IMR-90 (cell line): ENCODE measurements around the gene MERTK. TPM values are rescaled to one million over a fixed set of nuclear protein-coding genes. Genes with fewer than 3 reads are reported as not detected.
"Not testable (repeated sequence)": the region's sequence is repeated elsewhere in the genome, so short reads cannot be mapped to it uniquely, and the experiment has no call there.

Source experiments
- ATAC-seq: fragments of 200-7000 bp; cut with Tn5 transposase; 2 replicates; pipeline ENCODE4 v1.9.1; 2020; ENCODE audit warnings: low read depth, mild to moderate bottlenecking, moderate library complexity
- BruUV-seq: library from RNA; stranded (reverse); fragments of 400-500 nt; replicated peaks from 2 replicates; lab custom pipeline; 2021; lab: Mats Ljungman, UMichigan
- CTCF ChIA-PET: fragments of 300-600 bp; formaldehyde crosslinking; extraction: SDS; loops from one replicate; lab custom pipeline; 2021; ENCODE audit warnings: antibody characterized with exemption; lab: Yijun Ruan, JAX
- POLR2A ChIA-PET: fragments of 300-600 bp; sonication (Branson Sonifier 250); formaldehyde crosslinking; loops from one replicate; lab custom pipeline; 2022; ENCODE audit warnings: antibody characterized with exemption; ENCODE audit not compliant: unreplicated experiment; lab: Charles Lee
- DNase-seq: peaks from one replicate; pipeline ENCODE4 v3.0.0; 2013
- H2AFZ ChIP-seq: replicated peaks from 2 replicates; pipeline ENCODE3; 2013; ENCODE audit warnings: low read length, mild to moderate bottlenecking; ENCODE audit not compliant: poor library complexity
- H2AK5ac ChIP-seq: 2 replicates; pipeline ENCODE4 v1.6.1; 2013; ENCODE audit warnings: low read depth, low read length, inconsistent platforms
- H2AK9ac ChIP-seq: replicated peaks from 2 replicates; pipeline ENCODE3; 2013; ENCODE audit warnings: mild to moderate bottlenecking, low read depth, low read length, moderate library complexity; ENCODE audit not compliant: poor library complexity
- H2BK120ac ChIP-seq: 2 replicates; pipeline ENCODE4 v1.6.1; 2013; ENCODE audit warnings: low read depth, low read length, inconsistent platforms
- H2BK15ac ChIP-seq: 3 replicates; pipeline ENCODE4 v1.6.1; 2013; ENCODE audit warnings: low read depth, low read length, inconsistent platforms
- H2BK20ac ChIP-seq: 2 replicates; pipeline ENCODE4 v1.6.1; 2013; ENCODE audit warnings: low read depth, mild to moderate bottlenecking, inconsistent platforms, low read length, moderate library complexity
- H2BK5ac ChIP-seq: 2 replicates; pipeline ENCODE4 v1.6.1; 2013; ENCODE audit warnings: mild to moderate bottlenecking, low read depth, low read length, inconsistent platforms; ENCODE audit not compliant: poor library complexity, severe bottlenecking
- H3K14ac ChIP-seq: replicated peaks from 2 replicates; pipeline ENCODE4 v1.6.1; 2013; ENCODE audit warnings: low read depth, low read length, inconsistent platforms
- H3K18ac ChIP-seq: 2 replicates; pipeline ENCODE4 v1.6.1; 2013; ENCODE audit warnings: low read depth, low read length, control low read depth
- H3K23ac ChIP-seq: 2 replicates; pipeline ENCODE4 v1.6.1; 2013; ENCODE audit warnings: low read depth, low read length, inconsistent platforms
- H3K27ac ChIP-seq: 2 replicates; pipeline ENCODE4 v1.5.1; 2013; ENCODE audit warnings: mild to moderate bottlenecking, control low read depth, low read length; ENCODE audit not compliant: insufficient read depth
- H3K27me3 ChIP-seq: 2 replicates; pipeline ENCODE4 v1.6.1; 2013; ENCODE audit warnings: low read length; ENCODE audit not compliant: control insufficient read depth, insufficient read depth
- H3K36me3 ChIP-seq: 2 replicates; pipeline ENCODE4 v1.6.1; 2013; ENCODE audit warnings: low read length, mixed read lengths; ENCODE audit not compliant: control insufficient read depth, insufficient read depth
- H3K4ac ChIP-seq: 2 replicates; pipeline ENCODE4 v1.6.1; 2013; ENCODE audit warnings: low read depth, low read length, inconsistent platforms
- H3K4me1 ChIP-seq: 2 replicates; pipeline ENCODE4 v1.6.1; 2013; ENCODE audit warnings: low read length, mixed read lengths; ENCODE audit not compliant: control insufficient read depth, insufficient read depth
- H3K4me2 ChIP-seq: 2 replicates; pipeline ENCODE4 v1.6.1; 2013; ENCODE audit warnings: low read depth, mild to moderate bottlenecking, control low read depth, low read length, moderate library complexity
- H3K4me3 ChIP-seq: 2 replicates; pipeline ENCODE4 v1.5.1; 2013; ENCODE audit warnings: low read depth, mild to moderate bottlenecking, control low read depth, low read length, moderate library complexity; ENCODE audit not compliant: insufficient read depth
- H3K56ac ChIP-seq: 2 replicates; pipeline ENCODE4 v1.6.1; 2013; ENCODE audit warnings: low read length, inconsistent platforms; ENCODE audit not compliant: insufficient read depth; ENCODE audit errors: extremely low read depth
- H3K79me1 ChIP-seq, 2 experiments: 2 replicates each; pipeline ENCODE4 v1.6.1; 2013; ENCODE audit warnings: low read length in 2 of 2, inconsistent platforms in 1 of 2, low read depth in 1 of 2
- H3K9ac ChIP-seq: 2 replicates; pipeline ENCODE4 v1.6.1; 2013; ENCODE audit warnings: low read depth, low read length, control low read depth
- H3K9me1 ChIP-seq: 2 replicates; pipeline ENCODE4 v1.6.1; 2013; ENCODE audit warnings: low read length, inconsistent platforms; ENCODE audit not compliant: insufficient read depth
- H3K9me3 ChIP-seq: 2 replicates; pipeline ENCODE4 v1.6.1; 2013; ENCODE audit warnings: low read length; ENCODE audit not compliant: control insufficient read depth, insufficient read depth
- H4K20me1 ChIP-seq: 2 replicates; pipeline ENCODE4 v1.6.1; 2013; ENCODE audit warnings: low read length, inconsistent platforms; ENCODE audit not compliant: insufficient read depth
- H4K5ac ChIP-seq: 2 replicates; pipeline ENCODE4 v1.6.1; 2013; ENCODE audit warnings: mild to moderate bottlenecking, low read depth, low read length, control low read depth
- H4K8ac ChIP-seq, 2 experiments: 2 replicates each; pipeline ENCODE4 v1.6.1; 2013; ENCODE audit warnings: low read depth in 2 of 2, low read length in 2 of 2, control low read depth in 1 of 2, inconsistent platforms in 1 of 2
- H4K91ac ChIP-seq: 2 replicates; pipeline ENCODE4 v1.6.1; 2013; ENCODE audit warnings: low read depth, low read length, inconsistent platforms; ENCODE audit not compliant: insufficient read depth
- WGBS, 2 experiments: methylation state at CpG; one replicate each; pipeline versions ENCODE4 v1.1.5 to v1.1.7; 2013; ENCODE audit warnings: missing lambda C conversion rate in 2 of 2; ENCODE audit not compliant: insufficient read length in 1 of 2; ENCODE audit errors: extremely low coverage in 2 of 2; 5-methylcytosine and 5-hydroxymethylcytosine counted together
- dilution Hi-C: fragments of 300-500 bp; cut with HindIII; formaldehyde crosslinking; loops from one replicate; pipeline ENCODE4 v1.14.3; 2018; ENCODE audit warnings: low sequenced_read_pairs; ENCODE audit not compliant: unreplicated experiment
- in situ Hi-C: fragments of 300-500 bp; cut with MboI; formaldehyde crosslinking; loops from 3 replicates; pipeline ENCODE4 v1.14.3; 2019; ENCODE audit warnings: low sequenced_read_pairs, inconsistent platforms, mixed read lengths
- intact Hi-C: fragments of 100-400 bp; cut with micrococcal nuclease; formaldehyde crosslinking; loops from 2 replicates; pipeline ENCODE4 v1.10.0; 2022
- polyA plus RNA-seq, 3 experiments: library from polyadenylated mRNA; depleted of rRNA; stranded (reverse); fragments of >200 nt; gene quantifications; 2 replicates each; pipeline ENCODE4 v1.2.3, GENCODE V29; 2012; ENCODE audit warnings: low replicate concordance in 1 of 3
- total RNA-seq: library from RNA; depleted of rRNA; stranded (reverse); fragments of >200 nt; gene quantifications from 2 replicates; pipeline ENCODE4 v1.2.3, GENCODE V29; 2012

MERTK gene
- total and polyA plus RNA-seq, 2 of the 4 experiments (the other 2 are of a cell fraction) = 0.36 to 0.62 TPM

DNA sequence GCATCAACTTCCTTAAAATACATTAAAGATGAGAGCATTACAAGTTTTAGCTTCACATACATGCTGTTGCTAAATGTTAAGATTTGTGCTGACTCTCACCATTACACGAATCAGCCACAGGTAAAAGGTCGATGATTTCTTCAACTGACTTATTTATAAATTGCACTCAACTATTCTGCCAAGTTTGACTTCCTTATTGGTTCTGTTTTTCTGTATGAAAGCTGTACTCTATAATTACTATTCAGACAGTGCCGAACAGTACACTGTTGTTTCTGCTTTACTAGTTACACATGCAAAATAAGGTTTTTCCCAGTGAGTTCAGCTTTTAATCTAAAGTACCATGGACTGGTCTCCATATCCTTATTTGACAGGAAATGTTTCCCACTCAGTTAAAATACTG is 33.3 kb upstream of the MERTK start:
- H3K4me2 ChIP-seq, H3K4me3 ChIP-seq, H2BK120ac ChIP-seq, H3K9ac ChIP-seq, H3K23ac ChIP-seq, H3K14ac ChIP-seq, H4K8ac ChIP-seq, H3K56ac ChIP-seq, H2BK20ac ChIP-seq, ATAC-seq, POLR2A ChIA-PET, H3K79me1 ChIP-seq, dilution Hi-C loops, H4K20me1 ChIP-seq, BruUV-seq, DNase-seq, H3K27ac ChIP-seq, H2AK9ac ChIP-seq, in situ Hi-C loops, H3K9me1 ChIP-seq, H4K5ac ChIP-seq, H2AFZ ChIP-seq, H2BK15ac ChIP-seq, CTCF ChIA-PET, H3K9me3 ChIP-seq, H2BK5ac ChIP-seq, intact Hi-C loops, H3K4me1 ChIP-seq, H4K91ac ChIP-seq, H3K4ac ChIP-seq, H3K36me3 ChIP-seq, H3K27me3 ChIP-seq, H2AK5ac ChIP-seq, H3K18ac ChIP-seq: not testable (repeated sequence)
- no CpG with 5 or more reads among the region's 3 CpGs for WGBS, 2 experiments

GRCh38 chr2:111872806-111873205 is 25.6 kb upstream of the MERTK start:
- H3K56ac ChIP-seq, H3K4me2 ChIP-seq, CTCF ChIA-PET, H4K91ac ChIP-seq, H3K18ac ChIP-seq, H3K36me3 ChIP-seq, in situ Hi-C loops, H4K8ac ChIP-seq, H3K14ac ChIP-seq, H3K4ac ChIP-seq, POLR2A ChIA-PET, H3K79me1 ChIP-seq, H3K4me1 ChIP-seq, ATAC-seq, H2BK5ac ChIP-seq, H4K5ac ChIP-seq, H2BK20ac ChIP-seq, H2AK5ac ChIP-seq, H2BK120ac ChIP-seq, BruUV-seq, H3K9ac ChIP-seq, H3K27ac ChIP-seq, H3K27me3 ChIP-seq, H3K9me1 ChIP-seq, H4K20me1 ChIP-seq, H3K4me3 ChIP-seq, H2BK15ac ChIP-seq, dilution Hi-C loops, H3K9me3 ChIP-seq, intact Hi-C loops, H2AFZ ChIP-seq, H2AK9ac ChIP-seq, H3K23ac ChIP-seq, DNase-seq: not testable (repeated sequence)
- no CpG with 5 or more reads among the region's 2 CpGs for WGBS, 2 experiments
